ENCODE data around the gene SASS6. TPM values are rescaled to one million over a fixed set of nuclear protein-coding genes. Genes with fewer than 3 reads are reported as not detected.

The SASS6 gene
- total and polyA plus RNA-seq, 2 donors (not counting 3 experiments of a cell fraction or from before 2014, with no cell fraction given) = 0.44 to 7.3 TPM

DNA sequence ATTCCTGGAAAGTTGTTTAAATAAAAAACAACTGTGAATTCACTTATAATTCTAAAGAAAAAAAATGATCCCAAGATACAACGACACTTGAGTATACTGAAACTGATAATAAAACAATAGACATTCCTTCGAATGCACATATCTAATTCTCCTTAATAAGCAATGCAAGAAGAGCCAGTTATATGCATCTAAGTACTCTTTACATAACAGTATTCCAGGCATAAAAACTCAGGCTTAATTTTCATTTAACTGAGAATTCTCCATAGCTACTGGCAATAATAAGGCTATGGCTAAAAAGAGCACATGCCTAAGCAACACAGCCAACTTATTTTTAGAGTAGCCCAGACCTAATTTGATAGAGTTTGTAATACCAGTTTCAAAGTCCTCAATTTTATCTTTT lies 31.2 kb downstream of the SASS6 start:
- H4K20me1 ChIP-seq (replicated peaks; ENCODE audit: control insufficient read depth, extremely low read depth, insufficient read depth, low read length) = no peaks in the 10 kb centered on the region
- no peak overlapping the region for H3K4me2 ChIP-seq (ENCODE audit: insufficient read depth, low read length)
- no peaks in the 10 kb centered on the region for H3K9me3 ChIP-seq (replicated peaks; ENCODE audit: control insufficient read depth, insufficient read depth, low read length)
- no peaks in the 10 kb centered on the region for H3K79me2 ChIP-seq (ENCODE audit: control insufficient read depth, insufficient read depth, low read length)
- TF ChIP-seq EZH2 (IDR thresholded peaks at IDR 0.05; ENCODE audit: borderline replicate concordance, low read depth, low read length, severe bottlenecking) (no peak), FOS (IDR thresholded peaks at IDR 0.05; ENCODE audit: borderline replicate concordance, insufficient read depth, low read length) (no peak), GATA2 (IDR thresholded peaks at IDR 0.05; ENCODE audit: insufficient read depth, insufficient read length, low read depth, low read length) (no peak), POLR2A (IDR thresholded peaks at IDR 0.05; ENCODE audit: low read depth, low read length) (no peak), JUN (IDR thresholded peaks at IDR 0.05; ENCODE audit: borderline replicate concordance, insufficient read depth, insufficient read length, low read depth) (no peak), POLR2AphosphoS5 (IDR thresholded peaks at IDR 0.05; ENCODE audit: insufficient read depth, low read depth, low read length) (no peak), MYC (IDR thresholded peaks at IDR 0.05; ENCODE audit: low read depth, low read length) (no peak)
- TF ChIP-seq, protein P1, sequence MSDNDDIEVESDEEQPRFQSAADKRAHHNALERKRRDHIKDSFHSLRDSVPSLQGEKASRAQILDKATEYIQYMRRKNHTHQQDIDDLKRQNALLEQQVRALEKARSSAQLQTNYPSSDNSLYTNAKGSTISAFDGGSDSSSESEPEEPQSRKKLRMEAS (IDR thresholded peaks at IDR 0.05; ENCODE audit: insufficient read depth, insufficient read length) = no peak
- TF ChIP-seq, protein P2, sequence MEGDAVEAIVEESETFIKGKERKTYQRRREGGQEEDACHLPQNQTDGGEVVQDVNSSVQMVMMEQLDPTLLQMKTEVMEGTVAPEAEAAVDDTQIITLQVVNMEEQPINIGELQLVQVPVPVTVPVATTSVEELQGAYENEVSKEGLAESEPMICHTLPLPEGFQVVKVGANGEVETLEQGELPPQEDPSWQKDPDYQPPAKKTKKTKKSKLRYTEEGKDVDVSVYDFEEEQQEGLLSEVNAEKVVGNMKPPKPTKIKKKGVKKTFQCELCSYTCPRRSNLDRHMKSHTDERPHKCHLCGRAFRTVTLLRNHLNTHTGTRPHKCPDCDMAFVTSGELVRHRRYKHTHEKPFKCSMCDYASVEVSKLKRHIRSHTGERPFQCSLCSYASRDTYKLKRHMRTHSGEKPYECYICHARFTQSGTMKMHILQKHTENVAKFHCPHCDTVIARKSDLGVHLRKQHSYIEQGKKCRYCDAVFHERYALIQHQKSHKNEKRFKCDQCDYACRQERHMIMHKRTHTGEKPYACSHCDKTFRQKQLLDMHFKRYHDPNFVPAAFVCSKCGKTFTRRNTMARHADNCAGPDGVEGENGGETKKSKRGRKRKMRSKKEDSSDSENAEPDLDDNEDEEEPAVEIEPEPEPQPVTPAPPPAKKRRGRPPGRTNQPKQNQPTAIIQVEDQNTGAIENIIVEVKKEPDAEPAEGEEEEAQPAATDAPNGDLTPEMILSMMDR (IDR thresholded peaks at IDR 0.05; ENCODE audit: extremely low read depth in 1 of 2, insufficient read depth in 1 of 2, low read depth in 1 of 2, low read length in 2 of 2) = no peak
- H3K27ac ChIP-seq (ENCODE audit: insufficient read depth, low read depth, low read length) = no peak overlapping the region
- DNase-seq (ENCODE audit: low read depth, low spot score) = no peak
- no peak overlapping the region for H3K4me3 ChIP-seq (replicated peaks in 1 of 3; ENCODE audit: insufficient read depth in 1 of 3, low read depth in 1 of 3, low read length in 3 of 3)
- ChIA-PET CTCF (no interaction called here), POLR2A (no interaction called here)
- H3K9me1 ChIP-seq (replicated peaks; ENCODE audit: control insufficient read depth, extremely low read depth, insufficient read depth, low read length) = no peaks in the 10 kb centered on the region
- dilution Hi-C loops (cut with MboI; ENCODE audit: extremely low pct_ligation_motif_present, low sequenced_read_pairs) = no loop called here
- H3K27me3 ChIP-seq (ENCODE audit: control insufficient read depth in 2 of 2, insufficient read depth in 2 of 2, low read length in 2 of 2) = no peaks in the 10 kb centered on the region
- intact Hi-C loops (cut with micrococcal nuclease) = no loop called here
- no peaks in the 10 kb centered on the region for H3K4me1 ChIP-seq (ENCODE audit: control insufficient read depth, extremely low read depth, insufficient read depth, low read length)
- H3K36me3 ChIP-seq (ENCODE audit: control insufficient read depth in 2 of 2, extremely low read depth in 1 of 2, insufficient read depth in 2 of 2, low read length in 2 of 2) = no peaks in the 10 kb centered on the region
- no peak overlapping the region for H3K9ac ChIP-seq (replicated peaks; ENCODE audit: extremely low read depth, insufficient read depth, low read length)
- FAIRE-seq = no peak
- H2AFZ ChIP-seq (ENCODE audit: low read depth, low read length) = no peak overlapping the region
- BruUV-seq (replicated peaks) = no TSS peak
